Psoas muscle (tissue), 8 donors: Measurements from ENCODE around the gene RAB11FIP3. TPM values are rescaled to one million over a fixed set of nuclear protein-coding genes. Genes with fewer than 3 reads are reported as not detected.

Experiments
- ATAC-seq, 4 donors: fragments of 200-7000 bp; cut with Tn5 transposase; one replicate each; pipeline ENCODE4 v1.9.1; 2020; ENCODE audit warnings: moderate library complexity in 3 of 4, mild to moderate bottlenecking in 2 of 4
- DNase-seq, 2 donors: peaks; one replicate each; pipeline ENCODE4 v3.0.0-alpha.2; 2020
- H3K27ac ChIP-seq: fragments of 200-600 bp; one replicate; pipeline ENCODE4 v1.8.0; 2022
- H3K27me3 ChIP-seq, 3 donors: fragments of 200-600 bp in 1 of 3; one replicate each; pipeline versions ENCODE4 v1.6.1 to v1.8.0; 2013 to 2022; ENCODE audit warnings: low read length in 2 of 3, mild to moderate bottlenecking in 2 of 3, moderate library complexity in 1 of 3; ENCODE audit not compliant: insufficient read depth in 3 of 3
- H3K36me3 ChIP-seq, 2 donors: fragments of 200-600 bp in 1 of 2; one replicate each; pipeline versions ENCODE4 v1.6.1 to v1.8.0; 2013 to 2022; ENCODE audit warnings: low read depth in 1 of 2, mild to moderate bottlenecking in 1 of 2, moderate library complexity in 1 of 2; ENCODE audit not compliant: insufficient read depth in 1 of 2
- H3K4me1 ChIP-seq: fragments of 200-600 bp; one replicate; pipeline ENCODE4 v1.8.0; 2022
- H3K4me3 ChIP-seq: fragments of 200-600 bp; one replicate; pipeline ENCODE4 v1.8.0; 2022; ENCODE audit warnings: mild to moderate bottlenecking
- H3K9me3 ChIP-seq: fragments of 200-600 bp; one replicate; pipeline ENCODE4 v1.8.0; 2022
- WGBS, 3 donors: extraction: QIAGEN DNeasy Blood & Tissue Kit; methylation state at CpG; one replicate each; pipeline versions ENCODE4 v1.1.6 to v1.1.7; 2013; 5-methylcytosine and 5-hydroxymethylcytosine counted together
- intact Hi-C, 2 donors: fragments of 100-400 bp; cut with DNase I; formaldehyde crosslinking; loops; one replicate each; pipeline versions ENCODE4 v1.11.0 to v1.14.2; 2022
- polyA plus RNA-seq, 3 donors: library from polyadenylated mRNA; stranded (reverse); fragments of 200-250 nt; gene quantifications; one replicate each; pipeline ENCODE4 v1.2.3, GENCODE V29; 2013
- total RNA-seq, 4 donors: library from RNA; stranded (reverse); fragmentation: NEBNext Ultra II Directional in 2 of 4; extraction: Animal tissue kit (Norgen Biotek cat#: 25700) in 2 of 4; gene quantifications; one replicate each; pipeline versions ENCODE4 v1.2.1 to v1.2.4, GENCODE V29; 2021 to 2023
- TF ChIP-seq, protein P1 (sequence below): fragments of 200-600 bp; IDR thresholded peaks from one replicate; pipeline ENCODE4 v1.8.0; 2022; ENCODE audit warnings: antibody characterized with exemption
- donor health status: healthy with polysubstance abuse.
- donor health status: DM: no; HTN: no; CAD: no; lungs with moderate emphysema.
- donor health status: Bipolar disorder and iron deficiency.
- donor health status: healthy.
- donor health status: DM: yes; HTN: yes; CAD: no.
- donor health status: DM: no; HTN: no; CAD: no.
- donor health status: DM: no; HTN: no; CAD: no.
- donor health status: DM: yes; HTN: yes; CAD: no.

The RAB11FIP3 gene
- total and polyA plus RNA-seq, 7 donors: 20.3 to 89.5 (median 44.7) TPM

- H3K27me3 ChIP-seq: no peaks in the 10 kb centered on the region
- no peaks in the 10 kb centered on the region for H3K4me1 ChIP-seq
- H3K4me3 ChIP-seq: no peak overlapping the region
- DNase-seq (no peak), ATAC-seq (peak in 1 of 4 donors; percentile 1)
- TF ChIP-seq, protein P1, sequence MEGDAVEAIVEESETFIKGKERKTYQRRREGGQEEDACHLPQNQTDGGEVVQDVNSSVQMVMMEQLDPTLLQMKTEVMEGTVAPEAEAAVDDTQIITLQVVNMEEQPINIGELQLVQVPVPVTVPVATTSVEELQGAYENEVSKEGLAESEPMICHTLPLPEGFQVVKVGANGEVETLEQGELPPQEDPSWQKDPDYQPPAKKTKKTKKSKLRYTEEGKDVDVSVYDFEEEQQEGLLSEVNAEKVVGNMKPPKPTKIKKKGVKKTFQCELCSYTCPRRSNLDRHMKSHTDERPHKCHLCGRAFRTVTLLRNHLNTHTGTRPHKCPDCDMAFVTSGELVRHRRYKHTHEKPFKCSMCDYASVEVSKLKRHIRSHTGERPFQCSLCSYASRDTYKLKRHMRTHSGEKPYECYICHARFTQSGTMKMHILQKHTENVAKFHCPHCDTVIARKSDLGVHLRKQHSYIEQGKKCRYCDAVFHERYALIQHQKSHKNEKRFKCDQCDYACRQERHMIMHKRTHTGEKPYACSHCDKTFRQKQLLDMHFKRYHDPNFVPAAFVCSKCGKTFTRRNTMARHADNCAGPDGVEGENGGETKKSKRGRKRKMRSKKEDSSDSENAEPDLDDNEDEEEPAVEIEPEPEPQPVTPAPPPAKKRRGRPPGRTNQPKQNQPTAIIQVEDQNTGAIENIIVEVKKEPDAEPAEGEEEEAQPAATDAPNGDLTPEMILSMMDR: no peak
- 83 to 89% (median 87%) methylated on average over 10 of the region's 10 CpGs for whole genome bisulfite sequencing, 3 donors
- no peaks in the 10 kb centered on the region for H3K9me3 ChIP-seq
- no peak overlapping the region for H3K27ac ChIP-seq
- intact Hi-C loops: no loop called here
- H3K36me3 ChIP-seq: peaks cover 2 to 64% of the 10 kb centered on the region in 2 donors
Observed at GRCh38 chr16:513950-514349, 88.5 kb downstream of the RAB11FIP3 start.

DNA sequence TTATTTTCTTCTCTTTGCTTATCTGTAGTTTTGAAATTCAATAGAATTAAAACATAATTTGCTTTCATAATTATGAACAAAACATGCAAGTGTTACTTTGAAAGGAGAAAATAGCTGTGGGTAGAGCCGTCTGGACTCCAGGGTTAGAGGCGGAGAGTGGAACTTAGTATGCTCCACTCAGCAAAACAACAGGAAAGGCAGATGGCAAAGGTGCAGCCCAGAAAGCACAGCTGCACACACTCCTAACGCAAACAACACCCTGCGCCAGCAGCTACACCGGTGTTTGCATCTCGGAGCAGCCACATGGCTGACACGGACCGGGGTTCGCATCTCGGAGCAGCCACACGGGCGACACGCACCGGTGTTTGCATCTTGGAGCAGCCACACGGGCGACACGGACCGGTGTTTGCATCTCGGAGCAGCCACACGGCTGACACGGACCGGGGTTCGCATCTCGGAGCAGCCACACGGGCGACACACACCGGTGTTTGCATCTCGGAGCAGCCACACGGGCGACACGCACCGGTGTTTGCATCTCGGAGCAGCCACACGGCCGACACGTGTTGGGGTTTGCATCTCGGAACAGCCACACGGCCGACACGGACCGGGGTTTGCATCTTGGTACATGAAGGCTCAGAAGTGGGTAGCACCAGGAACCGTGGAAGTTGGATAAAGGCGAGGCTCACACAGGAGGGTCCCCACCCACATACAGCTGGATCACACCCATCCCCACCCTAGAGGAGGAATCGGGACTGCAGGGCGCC lies 89.9 kb downstream of the RAB11FIP3 start:
- no peaks in the 10 kb centered on the region for H3K27me3 ChIP-seq
- peaks cover 2 to 64% of the 10 kb centered on the region in 2 donors for H3K36me3 ChIP-seq
- intact Hi-C loops: no loop called here
- no peak overlapping the region for H3K27ac ChIP-seq
- WGBS, 3 donors: 91 to 92% (median 92%) methylated on average over 45 of the region's 45 CpGs
- DNase-seq (peak in 1 of 2 donors; percentile 42), ATAC-seq (no peak)
- H3K4me3 ChIP-seq: no peak overlapping the region
- TF ChIP-seq, protein P1: no peak
- H3K4me1 ChIP-seq: no peaks in the 10 kb centered on the region
- H3K9me3 ChIP-seq: no peaks in the 10 kb centered on the region

- no peak for ATAC-seq
- no peaks in the 10 kb centered on the region for H3K27me3 ChIP-seq
- H3K4me3 ChIP-seq: no peak overlapping the region
- TF ChIP-seq, protein P1: no peak
- no peak for DNase-seq
- peaks cover 0 to 66% of the 10 kb centered on the region in 2 donors for H3K36me3 ChIP-seq
- no peaks in the 10 kb centered on the region for H3K4me1 ChIP-seq
- no peak overlapping the region for H3K27ac ChIP-seq
- H3K9me3 ChIP-seq: no peaks in the 10 kb centered on the region
- 95 to 98% (median 96%) methylated on average over 6 to 11 of the region's 11 CpGs for WGBS, 3 donors
- intact Hi-C loops: no loop called here
Observed at GRCh38 chr16:515939-516226, 90.4 kb downstream of the RAB11FIP3 start.

GRCh38 chr16:516301-516700 lies 90.9 kb downstream of the RAB11FIP3 start:
- intact Hi-C loops: no loop called here
- Histone ChIP-seq H3K36me3 (peaks cover 0 to 70% of the 10 kb centered on the region in 2 donors), H3K4me1 (no peaks in the 10 kb centered on the region), H3K4me3 (no peak overlapping the region), H3K27ac (no peak overlapping the region), H3K27me3 (no peaks in the 10 kb centered on the region), H3K9me3 (no peaks in the 10 kb centered on the region)
- TF ChIP-seq, protein P1: no peak
- ATAC-seq: no peak
- 95 to 97% (median 95%) methylated on average over 8 of the region's 8 CpGs for WGBS, 3 donors
- DNase-seq: no peak

DNA sequence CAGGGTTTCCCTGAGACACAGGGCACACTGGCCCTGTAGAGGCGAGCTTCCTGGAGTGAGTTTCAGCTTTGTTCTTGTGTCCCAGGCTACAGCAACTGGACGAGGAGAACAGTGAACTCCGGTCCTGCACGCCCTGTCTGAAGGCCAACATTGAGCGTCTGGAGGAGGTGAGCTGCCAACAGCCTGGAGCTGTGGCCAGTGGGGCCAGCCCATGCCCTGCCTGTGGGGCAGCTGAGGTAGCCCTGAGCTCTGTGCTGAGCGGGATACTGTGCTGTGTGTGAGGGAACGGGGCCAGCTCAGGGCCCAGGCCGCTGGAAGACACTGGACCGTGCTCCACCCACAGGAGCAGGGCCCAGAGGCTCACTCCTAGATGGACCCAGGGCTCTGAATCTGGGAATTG lies 93.4 kb downstream of the RAB11FIP3 start:
- no peaks in the 10 kb centered on the region for H3K4me1 ChIP-seq
- WGBS, 3 donors: 23 to 47% (median 31%) methylated on average over 9 of the region's 9 CpGs
- no peaks in the 10 kb centered on the region for H3K9me3 ChIP-seq
- H3K36me3 ChIP-seq: peaks cover 0 to 66% of the 10 kb centered on the region in 2 donors
- intact Hi-C loops: no loop called here
- H3K4me3 ChIP-seq: no peak overlapping the region
- ATAC-seq (peak; percentile 15 to 58 (median 54)), DNase-seq (no peak)
- TF ChIP-seq, protein P1: no peak
- H3K27ac ChIP-seq: no peak overlapping the region
- H3K27me3 ChIP-seq: no peaks in the 10 kb centered on the region
